Activated CD4-positive, alpha-beta memory T cell treated with anti-CD3 and anti-CD28 coated beads, Interleukin-2, amount 10 ng/mL, durations not matched to agents 7 days and 5 days (primary cell): Measurements from ENCODE around the gene TSPEAR. TPM values are rescaled to one million over a fixed set of nuclear protein-coding genes. Genes with fewer than 3 reads are reported as not detected.
"Not testable (repeated sequence)": the region's sequence is repeated elsewhere in the genome, so short reads cannot be mapped to it uniquely, and the experiment has no call there.

Experiments
- CTCF ChIA-PET: fragments of 350-600 bp; sonication (Branson Sonifier 250); formaldehyde crosslinking; loops from one replicate; lab custom pipeline; 2021; ENCODE audit warnings: antibody characterized with exemption, inconsistent platforms; lab: Charles Lee
- POLR2A ChIA-PET: fragments of 350-600 bp; sonication (Branson Sonifier 250); formaldehyde crosslinking; loops from one replicate; lab custom pipeline; 2021; ENCODE audit warnings: antibody characterized with exemption; lab: Charles Lee
- DNase-seq: peaks from one replicate; pipeline ENCODE4 v3.0.0-alpha.2; 2020
- H3K27ac Mint-ChIP-seq: one replicate; pipeline ENCODE4 v1.8.0; 2021; ENCODE audit warnings: mild to moderate bottlenecking, mixed read lengths
- H3K27me3 Mint-ChIP-seq: one replicate; pipeline ENCODE4 v1.8.0; 2021; ENCODE audit warnings: mixed read lengths
- H3K36me3 Mint-ChIP-seq: one replicate; pipeline ENCODE4 v1.8.0; 2021; ENCODE audit warnings: low read depth, mixed read lengths
- H3K4me1 Mint-ChIP-seq: one replicate; pipeline ENCODE4 v1.8.0; 2021; ENCODE audit warnings: mixed read lengths
- H3K4me3 Mint-ChIP-seq: one replicate; pipeline ENCODE4 v1.8.0; 2021; ENCODE audit warnings: mild to moderate bottlenecking, mixed read lengths
- H3K9me3 Mint-ChIP-seq: one replicate; pipeline ENCODE4 v1.8.0; 2021; ENCODE audit warnings: mixed read lengths
- total RNA-seq, 2 experiments: library from RNA; stranded (reverse); gene quantifications; one replicate each; pipeline ENCODE4 v1.2.3, GENCODE V29; 2021

Gene TSPEAR
- total RNA-seq, 2 experiments from 2014 or later, result not detected

GRCh38 chr21:44568261-44568660 lies 143.1 kb downstream of the TSPEAR start:
- DNase-seq, result no peak
- Mint-ChIP-seq H3K9me3 (no peaks in the 10 kb centered on the region), H3K27me3 (peaks cover 2% of the 10 kb centered on the region), H3K36me3 (no peaks in the 10 kb centered on the region), H3K27ac (no peak overlapping the region), H3K4me1 (peaks cover 11% of the 10 kb centered on the region), H3K4me3 (no peak overlapping the region)
- CTCF ChIA-PET, result no interaction called here
- POLR2A ChIA-PET, result interaction anchor here (1.2 kb wide), 1 partner anchor 17 kb away, joined by 3 read pairs; no protein-coding TSS in a partner anchor

- Mint-ChIP-seq H3K27ac (no peak overlapping the region), H3K9me3 (peaks cover under 1% of the 10 kb centered on the region), H3K4me1 (peaks cover 11% of the 10 kb centered on the region), H3K36me3 (no peaks in the 10 kb centered on the region), H3K4me3 (no peak overlapping the region), H3K27me3 (peaks cover 2% of the 10 kb centered on the region)
- ChIA-PET CTCF (no interaction called here), POLR2A (interaction anchor here (1.2 kb wide), 1 partner anchor 17 kb away, joined by 3 read pairs; no protein-coding TSS in a partner anchor)
- DNase-seq, result no peak
These were observed 143.7 kb downstream of the TSPEAR start for GRCh38 chr21:44567481-44568171.

GRCh38 chr21:44566403-44566802 lies 145.0 kb downstream of the TSPEAR start:
- Mint-ChIP-seq H3K27me3 (peaks cover 6% of the 10 kb centered on the region), H3K9me3 (peaks cover 8% of the 10 kb centered on the region), H3K4me1 (peaks cover 11% of the 10 kb centered on the region), H3K36me3 (peaks cover 2% of the 10 kb centered on the region), H3K4me3 (no peak overlapping the region), H3K27ac (no peak overlapping the region)
- DNase-seq, result no peak
- CTCF ChIA-PET, result interaction anchor here (0.9 kb wide), 1 partner anchor 56 kb away, joined by 3 read pairs; no protein-coding TSS in a partner anchor
- POLR2A ChIA-PET, result no interaction called here

GRCh38 chr21:44564886-44565598 lies 146.3 kb downstream of the TSPEAR start:
- ChIA-PET CTCF (no interaction called here), POLR2A (no interaction called here)
- Mint-ChIP-seq H3K27ac (peak overlapping the region; percentile 9), H3K27me3 (peaks cover 15% of the 10 kb centered on the region), H3K9me3 (peaks cover 11% of the 10 kb centered on the region), H3K4me3 (no peak overlapping the region), H3K4me1 (peaks cover 11% of the 10 kb centered on the region), H3K36me3 (peaks cover 2% of the 10 kb centered on the region)
- DNase-seq, result no peak

- H3K27ac Mint-ChIP-seq, result no peak overlapping the region
- POLR2A ChIA-PET, result no interaction called here
- H3K4me1 Mint-ChIP-seq, result peaks cover 11% of the 10 kb centered on the region
- no peak for DNase-seq
- no peak overlapping the region for H3K4me3 Mint-ChIP-seq
- peaks cover 15% of the 10 kb centered on the region for H3K27me3 Mint-ChIP-seq
- peaks cover 11% of the 10 kb centered on the region for H3K9me3 Mint-ChIP-seq
- CTCF ChIA-PET, result no interaction called here
- peaks cover 2% of the 10 kb centered on the region for H3K36me3 Mint-ChIP-seq
These were observed 147.3 kb downstream of the TSPEAR start for GRCh38 chr21:44564099-44564498.

- CTCF ChIA-PET, result no interaction called here
- POLR2A ChIA-PET, result no interaction called here
- DNase-seq, result no peak
- H3K27me3 Mint-ChIP-seq, result peaks cover 18% of the 10 kb centered on the region
- H3K27ac Mint-ChIP-seq, result no peak within 1 kb of the TSS
- peaks cover 11% of the 10 kb centered on the region for H3K9me3 Mint-ChIP-seq
- H3K4me3 Mint-ChIP-seq, result no peak within 1 kb of the TSS
- H3K4me1 Mint-ChIP-seq, result no peaks in the 10 kb centered on the region
- H3K36me3 Mint-ChIP-seq, result peaks cover 2% of the 10 kb centered on the region
These were observed 152.7 kb downstream of the TSPEAR start, which contains the start of gene KRTAP10-3 for GRCh38 chr21:44558695-44559094. Gene KRTAP10-3, minus strand, starts transcription at chr21:44558795. Its CDS starts 80 bp downstream, at chr21:44558715.

GRCh38 chr21:44558329-44558675 lies 153.1 kb downstream of the TSPEAR start:
- not testable (repeated sequence) for H3K4me3 Mint-ChIP-seq

GRCh38 chr21:44557491-44558328 lies 153.7 kb downstream of the TSPEAR start:
- ChIA-PET POLR2A (no interaction called here), CTCF (interaction anchor here (0.8 kb wide), 1 partner anchor 10 kb away, joined by 3 read pairs; no protein-coding TSS in a partner anchor)
- H3K9me3 Mint-ChIP-seq, result peaks cover 11% of the 10 kb centered on the region
- H3K4me1 Mint-ChIP-seq, result no peaks in the 10 kb centered on the region
- H3K4me3 Mint-ChIP-seq, result no peak overlapping the region
- DNase-seq, result no peak
- peaks cover 2% of the 10 kb centered on the region for H3K36me3 Mint-ChIP-seq
- H3K27ac Mint-ChIP-seq, result no peak overlapping the region
- H3K27me3 Mint-ChIP-seq, result peaks cover 18% of the 10 kb centered on the region

More at GRCh38 chr21:44558329-44558675, 153.1 kb downstream of the TSPEAR start:
- CTCF ChIA-PET, H3K27ac Mint-ChIP-seq, H3K36me3 Mint-ChIP-seq, DNase-seq, POLR2A ChIA-PET, H3K4me1 Mint-ChIP-seq: not testable (repeated sequence)
- H3K27me3 Mint-ChIP-seq, result peaks cover 18% of the 10 kb centered on the region
- peaks cover 11% of the 10 kb centered on the region for H3K9me3 Mint-ChIP-seq

- ChIA-PET POLR2A (no interaction called here), CTCF (interaction anchor here (0.8 kb wide), 1 partner anchor 10 kb away, joined by 3 read pairs; no protein-coding TSS in a partner anchor)
- H3K27me3 Mint-ChIP-seq, result peaks cover 14% of the 10 kb centered on the region
- H3K4me3 Mint-ChIP-seq, result no peak overlapping the region
- DNase-seq, result no peak
- no peak overlapping the region for H3K27ac Mint-ChIP-seq
- no peaks in the 10 kb centered on the region for H3K4me1 Mint-ChIP-seq
- no peaks in the 10 kb centered on the region for H3K36me3 Mint-ChIP-seq
- H3K9me3 Mint-ChIP-seq, result peaks cover 3% of the 10 kb centered on the region
These were observed 154.5 kb downstream of the TSPEAR start for GRCh38 chr21:44556879-44557278.

GRCh38 chr21:44555200-44555875 lies 156.0 kb downstream of the TSPEAR start:
- no peak overlapping the region for H3K4me3 Mint-ChIP-seq
- H3K9me3 Mint-ChIP-seq, result no peaks in the 10 kb centered on the region
- ChIA-PET POLR2A (interaction anchor here (1.2 kb wide), 1 partner anchor 64 kb away, joined by 4 read pairs; no protein-coding TSS in a partner anchor), CTCF (no interaction called here)
- no peaks in the 10 kb centered on the region for H3K36me3 Mint-ChIP-seq
- H3K4me1 Mint-ChIP-seq, result no peaks in the 10 kb centered on the region
- H3K27me3 Mint-ChIP-seq, result peaks cover 5% of the 10 kb centered on the region
- DNase-seq, result peak; percentile 12
- H3K27ac Mint-ChIP-seq, result no peak overlapping the region

GRCh38 chr21:44552681-44553080 lies 158.7 kb downstream of the TSPEAR start:
- Mint-ChIP-seq H3K27ac (no peak overlapping the region), H3K27me3 (no peaks in the 10 kb centered on the region), H3K36me3 (peaks cover 2% of the 10 kb centered on the region), H3K4me3 (no peak overlapping the region), H3K9me3 (peaks cover under 1% of the 10 kb centered on the region), H3K4me1 (peaks cover 11% of the 10 kb centered on the region)
- no peak for DNase-seq
- ChIA-PET CTCF (no interaction called here), POLR2A (no interaction called here)

GRCh38 chr21:44552136-44552535 lies 159.2 kb downstream of the TSPEAR start:
- DNase-seq, result no peak
- peaks cover 16% of the 10 kb centered on the region for H3K4me1 Mint-ChIP-seq
- H3K4me3 Mint-ChIP-seq, result no peak overlapping the region
- POLR2A ChIA-PET, result no interaction called here
- H3K9me3 Mint-ChIP-seq, result peaks cover 6% of the 10 kb centered on the region
- CTCF ChIA-PET, result no interaction called here
- H3K27me3 Mint-ChIP-seq, result no peaks in the 10 kb centered on the region
- no peak overlapping the region for H3K27ac Mint-ChIP-seq
- peaks cover 8% of the 10 kb centered on the region for H3K36me3 Mint-ChIP-seq
